HG02623 (cell line): ENCODE measurements around the gene AUTS2.
A peak's percentile ranks its signal among the peaks of the same experiment; 100 is the strongest.

Experiments used
- ATAC-seq: cut with Tn5 transposase; IDR thresholded peaks from one replicate; pipeline ENCODE4 v1.9.1; 2021; ENCODE audit warnings: moderate library complexity; ENCODE audit not compliant: unreplicated experiment

Gene AUTS2

GRCh38 chr7:69710768-69711438, 112.6 kb downstream of the AUTS2 start:
- ATAC-seq: no peak

GRCh38 chr7:69714886-69715576, 116.8 kb downstream of the AUTS2 start:
- ATAC-seq: no peak

GRCh38 chr7:69717221-69717620, 118.9 kb downstream of the AUTS2 start:
- no peak for ATAC-seq

GRCh38 chr7:69719717-69720116, 121.4 kb downstream of the AUTS2 start:
- no peak for ATAC-seq

- ATAC-seq: no peak
Observed at GRCh38 chr7:69722843-69723242, 124.6 kb downstream of the AUTS2 start.

GRCh38 chr7:69723663-69724062, 125.4 kb downstream of the AUTS2 start:
- ATAC-seq: no peak

- no peak for ATAC-seq
Observed at GRCh38 chr7:69728304-69728703, 130.0 kb downstream of the AUTS2 start.

- ATAC-seq: no peak
Observed at GRCh38 chr7:69732203-69732602, 133.9 kb downstream of the AUTS2 start.

GRCh38 chr7:69735582-69735981, 137.3 kb downstream of the AUTS2 start:
- ATAC-seq: no peak

- ATAC-seq: no peak
Observed at GRCh38 chr7:69736126-69736810, 138.0 kb downstream of the AUTS2 start.

GRCh38 chr7:69738396-69738951, 140.2 kb downstream of the AUTS2 start:
- peak; percentile 73 for ATAC-seq

- peak; percentile 60 for ATAC-seq
Observed at GRCh38 chr7:69739190-69739589, 140.9 kb downstream of the AUTS2 start.

GRCh38 chr7:69739931-69740431, 141.7 kb downstream of the AUTS2 start:
- ATAC-seq: peak; percentile 37

GRCh38 chr7:69742237-69742636, 144.0 kb downstream of the AUTS2 start:
- ATAC-seq: no peak

- ATAC-seq: no peak
Observed at GRCh38 chr7:69743436-69743835, 145.2 kb downstream of the AUTS2 start.

- no peak for ATAC-seq
Observed at GRCh38 chr7:69744026-69744425, 145.8 kb downstream of the AUTS2 start.

- ATAC-seq: no peak
Observed at GRCh38 chr7:69746383-69746782, 148.1 kb downstream of the AUTS2 start.

GRCh38 chr7:69747144-69747543, 148.9 kb downstream of the AUTS2 start:
- ATAC-seq: no peak

- no peak for ATAC-seq
Observed at GRCh38 chr7:69748530-69748929, 150.3 kb downstream of the AUTS2 start.

GRCh38 chr7:69749372-69749979, 151.2 kb downstream of the AUTS2 start:
- no peak for ATAC-seq

- no peak for ATAC-seq
Observed at GRCh38 chr7:69749994-69750393, 151.7 kb downstream of the AUTS2 start.
